Fibroblast of pulmonary artery (primary cell): ENCODE measurements around the gene STAM2.
"Not testable (repeated sequence)": the region's sequence is repeated elsewhere in the genome, so short reads cannot be mapped to it uniquely, and the experiment has no call there.

Experiments used
- DNase-seq: peaks from one replicate; pipeline ENCODE4 v3.0.0-alpha.2; 2010; ENCODE audit warnings: low read depth
- H3K4me3 ChIP-seq: replicated peaks from 2 replicates; pipeline ENCODE4 v1.5.1; 2011; ENCODE audit warnings: low read depth, mild to moderate bottlenecking, control low read depth, low read length, moderate library complexity
- CTCF ChIP-seq: IDR thresholded peaks from 2 replicates; pipeline ENCODE4 v1.5.1; 2011; ENCODE audit warnings: mild to moderate bottlenecking, control low read depth, low read length, inconsistent platforms; ENCODE audit errors: missing control alignments

The STAM2 gene

DNA sequence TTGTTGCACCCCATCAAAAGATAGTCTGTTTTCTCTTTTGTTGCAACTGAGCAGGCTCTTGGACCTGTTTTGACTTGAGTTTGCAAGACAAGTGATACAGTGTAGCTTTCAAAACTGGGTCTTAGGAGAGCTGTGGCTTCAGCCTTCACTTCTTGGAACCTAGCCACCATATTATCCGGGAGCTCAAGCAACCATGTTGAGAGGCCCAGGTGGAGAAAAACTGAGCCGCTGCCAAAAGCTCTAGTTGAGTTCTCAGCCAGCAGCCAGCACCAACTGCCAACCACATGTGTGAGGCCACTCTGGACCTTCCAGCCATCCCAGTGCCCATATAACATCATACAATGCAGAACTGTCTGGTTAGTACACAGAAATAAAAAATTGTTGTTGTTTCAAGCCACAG is 82.1 kb downstream of the STAM2 start:
- DNase-seq = no peak
- no peak overlapping the region for H3K4me3 ChIP-seq
- no peak for TF ChIP-seq CTCF

DNA sequence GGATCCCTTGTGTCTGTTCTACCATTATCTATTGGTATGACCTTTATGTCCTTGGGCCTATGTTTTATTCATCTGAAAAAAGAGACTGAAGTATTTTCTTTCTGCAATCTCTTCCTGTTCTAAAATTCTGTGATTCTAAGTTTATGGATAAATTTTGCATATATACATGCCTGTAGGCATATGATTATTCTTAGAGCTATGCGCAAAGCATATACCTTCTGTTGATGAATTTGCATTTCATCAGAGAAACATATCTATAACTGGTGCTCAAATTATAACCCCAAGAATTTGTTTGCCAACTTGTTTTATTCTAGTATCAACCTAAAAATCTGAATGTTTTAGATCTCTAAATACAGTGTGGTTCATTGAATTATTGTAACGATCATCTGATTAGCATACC is 83.5 kb downstream of the STAM2 start:
- no peak for DNase-seq
- TF ChIP-seq CTCF = no peak
- H3K4me3 ChIP-seq = no peak overlapping the region

- H3K4me3 ChIP-seq, DNase-seq: not testable (repeated sequence)
These were observed 84.8 kb downstream of the STAM2 start for GRCh38 chr2:152090726-152091125.

DNA sequence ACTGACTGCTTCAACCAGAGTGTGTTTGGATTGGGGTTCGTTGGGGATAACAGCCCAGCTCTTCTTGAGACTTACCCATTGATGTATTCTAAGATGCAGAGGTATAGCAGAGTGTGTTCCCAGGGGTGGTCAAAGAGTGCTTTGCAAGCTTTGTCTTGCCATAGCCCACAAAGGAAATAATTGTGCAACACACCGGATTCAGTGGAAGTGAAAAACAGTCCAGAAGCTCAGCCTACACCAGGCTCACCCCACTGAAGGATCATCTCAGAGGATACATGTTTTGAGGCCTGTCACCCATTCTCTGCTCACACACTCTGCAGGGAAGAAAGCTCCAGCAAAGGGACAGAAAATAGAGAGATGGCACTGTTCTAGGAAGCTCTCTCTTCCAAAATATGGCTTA is 86.3 kb downstream of the STAM2 start:
- no peak for TF ChIP-seq CTCF
- no peak overlapping the region for H3K4me3 ChIP-seq
- no peak for DNase-seq

DNA sequence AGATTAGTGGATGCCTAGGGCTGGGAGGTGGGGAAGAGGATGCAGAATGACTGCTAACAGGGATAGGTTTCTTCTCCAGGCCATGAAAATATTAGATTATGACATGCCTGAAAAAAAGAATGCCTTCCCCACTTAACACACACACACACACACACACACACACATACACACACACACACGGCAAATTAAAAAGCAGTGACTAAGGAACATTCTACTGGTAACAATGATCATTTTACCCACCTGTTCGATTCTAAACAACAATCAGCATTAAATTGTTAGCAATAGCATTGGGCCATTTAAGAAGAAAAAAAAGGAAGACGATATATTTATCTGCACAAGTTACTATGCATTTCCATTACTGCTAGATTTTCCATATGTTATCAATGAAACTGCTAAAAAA is 87.6 kb downstream of the STAM2 start:
- no peak overlapping the region for H3K4me3 ChIP-seq
- no peak for TF ChIP-seq CTCF
- DNase-seq = no peak

GRCh38 chr2:152086231-152086630 is 89.3 kb downstream of the STAM2 start:
- H3K4me3 ChIP-seq = no peak overlapping the region
- no peak for TF ChIP-seq CTCF
- DNase-seq = no peak

DNA sequence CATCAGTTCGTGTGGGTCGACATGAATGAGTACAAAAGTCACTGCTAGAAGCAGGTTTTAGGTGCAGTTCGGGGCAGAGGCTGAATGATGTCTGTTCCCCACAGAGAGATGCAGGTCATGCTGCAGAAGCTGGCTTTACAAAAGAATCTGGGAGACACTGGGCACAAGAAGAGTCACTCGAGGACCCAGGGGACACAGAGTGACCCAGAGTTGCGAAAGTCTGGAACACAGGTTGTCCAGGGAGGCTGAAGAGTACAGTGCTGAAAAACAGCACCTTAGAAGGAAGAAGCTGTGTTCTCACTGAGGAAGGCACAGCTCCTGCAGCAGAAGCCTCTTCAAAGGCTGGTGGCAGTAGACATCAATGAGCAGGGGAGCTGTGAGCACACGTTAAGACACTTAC is 91.5 kb downstream of the STAM2 start:
- H3K4me3 ChIP-seq = no peak overlapping the region
- no peak for TF ChIP-seq CTCF
- no peak for DNase-seq
